ENCODE results near the gene CACNA1E. TPM values are rescaled to one million over a fixed set of nuclear protein-coding genes. Genes with fewer than 3 reads are reported as not detected.

Gene CACNA1E
- total RNA-seq, 2 experiments from 2014 or later: not detected

DNA sequence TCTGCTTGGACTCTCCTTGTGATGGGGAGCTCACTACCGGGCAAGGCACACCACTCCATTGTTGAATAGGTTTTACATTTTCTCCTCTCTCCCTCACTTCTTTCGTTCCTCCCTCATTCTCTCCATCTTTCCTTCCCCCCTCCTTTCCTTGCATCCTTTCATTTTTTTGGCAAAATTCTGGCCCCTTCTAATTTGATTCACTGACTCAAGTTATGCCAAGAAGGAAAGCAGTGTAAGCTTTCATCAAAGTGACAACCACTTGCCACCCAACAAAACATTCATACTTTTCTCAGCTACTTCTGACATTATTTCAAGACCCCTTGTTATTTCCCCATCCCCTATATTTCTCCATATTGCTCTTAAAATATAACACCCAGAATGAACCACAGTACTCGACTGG is 68.4 kb downstream of the CACNA1E start:
- ATAC-seq (no peak), DNase-seq (no peak)
- ChIA-PET CTCF (interaction anchor here (0.7 kb wide), 1 partner anchor 530 kb away, joined by 5 read pairs; no protein-coding TSS in a partner anchor), POLR2A (no interaction called here)
- Mint-ChIP-seq H3K9me3 (ENCODE audit: low read depth) (no peaks in the 10 kb centered on the region), H3K4me1 (no peaks in the 10 kb centered on the region), H3K36me3 (ENCODE audit: low read depth) (no peaks in the 10 kb centered on the region), H3K27ac (no peak overlapping the region), H3K4me3 (no peak overlapping the region), H3K27me3 (peaks cover 20% of the 10 kb centered on the region)
- intact Hi-C loops (cut with DNase I, micrococcal nuclease): no loop called here

DNA sequence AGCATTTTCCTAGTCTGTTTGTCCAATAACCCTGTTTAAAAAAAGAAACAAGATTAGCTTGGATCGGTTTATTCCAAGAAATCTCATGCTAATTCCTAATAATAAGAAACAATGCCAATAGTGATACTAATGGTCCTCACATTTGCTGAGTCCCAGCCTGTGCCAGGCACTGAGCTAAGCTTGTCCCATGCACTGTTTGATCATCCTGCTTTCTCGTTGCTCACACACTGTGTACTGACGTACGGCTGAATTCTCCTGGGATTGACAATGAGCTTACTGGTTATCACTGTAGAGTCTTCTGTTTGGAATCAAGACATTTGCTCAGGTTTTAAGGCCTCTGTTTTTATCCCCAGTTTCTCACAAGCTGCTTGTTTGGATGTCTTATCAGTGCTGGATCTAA is 71.1 kb downstream of the CACNA1E start:
- ATAC-seq (no peak), DNase-seq (no peak)
- no peak overlapping the region for H3K27ac Mint-ChIP-seq
- intact Hi-C loops (cut with DNase I, micrococcal nuclease): no loop called here
- ChIA-PET CTCF (no interaction called here), POLR2A (no interaction called here)
- no peaks in the 10 kb centered on the region for H3K36me3 Mint-ChIP-seq (ENCODE audit: low read depth)
- H3K9me3 Mint-ChIP-seq (ENCODE audit: low read depth): no peaks in the 10 kb centered on the region
- H3K4me1 Mint-ChIP-seq: no peaks in the 10 kb centered on the region
- H3K4me3 Mint-ChIP-seq: no peak overlapping the region
- H3K27me3 Mint-ChIP-seq: peaks cover 6% of the 10 kb centered on the region

DNA sequence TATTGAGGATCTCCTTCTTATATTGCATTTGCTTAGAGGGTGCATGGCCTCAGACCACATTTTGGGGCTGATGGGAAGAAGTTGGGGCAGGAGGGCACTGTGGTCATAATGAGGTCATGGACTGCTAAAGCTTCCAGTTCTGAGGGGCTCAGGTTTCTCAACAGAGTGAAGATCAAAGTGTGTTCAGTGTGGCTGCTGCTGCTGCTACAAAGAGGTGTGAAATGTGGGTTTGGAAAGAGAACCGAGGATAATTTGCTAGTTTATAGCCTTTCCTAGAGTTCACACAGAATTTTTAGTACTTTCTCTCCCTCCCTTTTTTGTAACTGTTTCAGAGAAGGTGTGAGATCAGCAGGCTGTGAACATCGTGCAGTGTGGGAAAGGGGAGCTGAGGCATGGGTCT is 73.3 kb downstream of the CACNA1E start:
- no peak overlapping the region for H3K27ac Mint-ChIP-seq
- no peak for ATAC-seq

DNA sequence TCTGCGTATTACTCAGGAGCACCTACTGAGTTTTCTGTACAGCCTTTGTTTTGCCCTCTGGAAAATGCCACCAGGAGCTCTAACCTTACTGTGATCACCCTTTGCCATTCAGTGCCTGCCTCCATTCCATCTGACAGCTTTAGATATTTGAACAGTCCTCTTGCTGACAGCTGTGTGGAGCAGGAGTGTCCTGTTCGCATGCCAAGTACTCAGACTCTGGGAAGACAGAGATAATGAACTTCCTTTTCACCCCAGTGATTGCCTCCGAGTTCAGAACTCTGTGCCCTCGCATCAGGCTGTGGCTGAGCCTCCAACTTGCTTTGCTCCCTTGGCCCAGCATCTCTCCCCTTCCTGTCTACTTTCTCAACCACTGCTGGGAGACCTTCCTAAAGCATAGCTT is 74.0 kb downstream of the CACNA1E start:
- POLR2A ChIA-PET: no interaction called here
- H3K27ac Mint-ChIP-seq: no peak overlapping the region
- H3K27me3 Mint-ChIP-seq: no peaks in the 10 kb centered on the region
- H3K36me3 Mint-ChIP-seq (ENCODE audit: low read depth): no peaks in the 10 kb centered on the region
- no peak overlapping the region for H3K4me3 Mint-ChIP-seq
- ATAC-seq: no peak
- no peaks in the 10 kb centered on the region for H3K9me3 Mint-ChIP-seq (ENCODE audit: low read depth)
- DNase-seq: no peak
- intact Hi-C loops (cut with DNase I, micrococcal nuclease): no loop called here
- CTCF ChIA-PET: interaction anchor here (0.6 kb wide), 1 partner anchor 497 kb away, joined by 4 read pairs; no protein-coding TSS in a partner anchor
- H3K4me1 Mint-ChIP-seq: no peaks in the 10 kb centered on the region

More for the DNA sequence above, 73.3 kb downstream of the CACNA1E start:
- no peaks in the 10 kb centered on the region for H3K36me3 Mint-ChIP-seq (ENCODE audit: low read depth)
- intact Hi-C loops (cut with DNase I, micrococcal nuclease): no loop called here
- H3K27me3 Mint-ChIP-seq: no peaks in the 10 kb centered on the region
- H3K4me1 Mint-ChIP-seq: no peaks in the 10 kb centered on the region
- H3K4me3 Mint-ChIP-seq: no peak overlapping the region
- POLR2A ChIA-PET: no interaction called here
- DNase-seq: no peak
- H3K9me3 Mint-ChIP-seq (ENCODE audit: low read depth): no peaks in the 10 kb centered on the region
- CTCF ChIA-PET: interaction anchor here (0.6 kb wide), 1 partner anchor 498 kb away, joined by 4 read pairs; no protein-coding TSS in a partner anchor

DNA sequence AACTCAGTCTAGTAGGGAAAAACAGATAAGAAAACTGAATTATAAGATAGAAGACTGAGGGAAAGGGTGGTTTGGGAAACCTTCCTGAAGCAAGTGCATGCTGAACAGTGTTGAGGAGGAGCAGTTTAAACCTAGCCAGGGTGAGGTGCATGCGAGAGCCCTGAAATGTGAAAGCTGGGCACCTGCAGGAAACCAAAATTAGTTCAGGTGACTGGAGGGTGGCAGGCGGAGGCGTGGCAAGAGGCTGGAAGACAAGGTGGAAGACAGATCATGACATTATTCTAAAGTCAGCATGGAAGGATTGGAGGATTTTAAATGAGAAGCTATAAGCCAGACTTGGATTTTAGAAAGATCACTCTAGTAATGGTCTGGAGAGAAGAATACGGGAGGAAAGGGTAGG is 75.1 kb downstream of the CACNA1E start:
- no peak overlapping the region for H3K4me3 Mint-ChIP-seq
- H3K27ac Mint-ChIP-seq: no peak overlapping the region
- intact Hi-C loops (cut with DNase I, micrococcal nuclease): no loop called here
- no peaks in the 10 kb centered on the region for H3K4me1 Mint-ChIP-seq
- ChIA-PET POLR2A (no interaction called here), CTCF (no interaction called here)
- no peak for DNase-seq
- no peaks in the 10 kb centered on the region for H3K27me3 Mint-ChIP-seq
- no peaks in the 10 kb centered on the region for H3K36me3 Mint-ChIP-seq (ENCODE audit: low read depth)
- no peaks in the 10 kb centered on the region for H3K9me3 Mint-ChIP-seq (ENCODE audit: low read depth)
- ATAC-seq: no peak

DNA sequence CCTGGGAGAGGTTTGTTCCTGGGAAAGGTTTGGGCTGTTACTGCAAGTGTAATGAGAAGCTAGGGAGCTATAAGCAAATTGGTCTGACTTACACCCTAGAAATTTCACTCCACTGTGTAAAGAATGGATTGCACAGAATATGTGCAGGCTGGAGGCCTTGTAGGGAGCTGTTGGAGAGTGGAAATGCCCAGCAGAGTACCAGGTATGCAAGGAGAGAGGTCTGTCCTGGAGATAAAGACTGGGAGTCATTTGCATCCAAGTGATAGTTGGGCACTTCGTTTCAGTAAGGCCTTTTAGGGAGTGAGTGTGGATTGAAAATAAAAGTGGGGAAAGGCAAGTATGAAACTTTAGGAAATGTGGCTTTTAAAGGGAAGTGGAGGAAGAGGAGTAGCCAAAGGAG is 75.8 kb downstream of the CACNA1E start:
- intact Hi-C loops (cut with DNase I, micrococcal nuclease): no loop called here
- Mint-ChIP-seq H3K36me3 (ENCODE audit: low read depth) (no peaks in the 10 kb centered on the region), H3K27ac (no peak overlapping the region), H3K4me3 (no peak overlapping the region), H3K4me1 (no peaks in the 10 kb centered on the region), H3K27me3 (no peaks in the 10 kb centered on the region), H3K9me3 (ENCODE audit: low read depth) (no peaks in the 10 kb centered on the region)
- ATAC-seq (no peak), DNase-seq (no peak)
- ChIA-PET POLR2A (interaction anchor here (0.7 kb wide), 1 partner anchor 22 kb away, joined by 4 read pairs; no protein-coding TSS in a partner anchor), CTCF (no interaction called here)

DNA sequence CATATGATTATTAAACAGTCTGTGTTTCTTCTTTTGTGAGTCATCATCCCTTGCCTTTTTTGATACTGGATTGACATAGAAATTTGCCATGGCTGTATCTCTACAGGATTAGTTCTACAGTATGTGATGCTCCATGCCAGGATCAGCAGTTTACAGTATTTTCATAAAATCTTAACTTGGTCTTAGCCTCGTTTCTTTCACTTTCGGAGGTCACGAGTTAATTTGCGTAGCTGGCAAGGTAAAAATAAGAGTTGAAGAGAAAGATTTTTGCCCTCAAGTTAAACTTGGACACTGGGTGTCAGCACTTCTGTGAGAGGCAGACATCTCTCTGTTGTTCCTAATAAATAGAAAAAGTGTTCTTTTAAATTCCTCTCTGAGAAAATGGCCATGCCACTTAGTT is 79.1 kb downstream of the CACNA1E start:
- no peak for ATAC-seq

DNA sequence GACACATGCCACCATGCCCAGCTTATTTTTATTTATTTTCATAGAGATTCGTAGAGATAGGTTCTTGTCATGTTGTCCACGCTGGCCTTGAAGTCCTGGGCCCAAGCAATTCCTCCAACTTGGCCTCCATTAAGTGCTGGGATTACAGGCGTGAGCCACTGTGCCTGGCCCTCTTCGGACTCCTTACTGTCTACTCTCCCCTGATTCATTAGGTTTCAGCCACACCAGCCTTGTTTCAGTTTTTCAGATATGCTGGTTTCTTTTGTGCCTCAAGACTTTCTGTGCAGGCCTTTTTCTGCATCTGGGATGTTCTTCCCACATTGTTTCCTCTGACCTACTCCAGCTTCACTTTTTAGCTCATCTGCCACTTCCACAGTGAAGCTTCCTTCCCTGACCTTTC is 85.4 kb downstream of the CACNA1E start:
- CTCF ChIA-PET: interaction anchor here (0.7 to 0.9 kb wide), 2 partner anchors 13 to 485 kb away, joined by 3 read pairs; no protein-coding TSS in a partner anchor
- no peaks in the 10 kb centered on the region for H3K4me1 Mint-ChIP-seq
- no peak overlapping the region for H3K27ac Mint-ChIP-seq
- no peak for ATAC-seq
- H3K9me3 Mint-ChIP-seq (ENCODE audit: low read depth): no peaks in the 10 kb centered on the region
- no peak overlapping the region for H3K4me3 Mint-ChIP-seq
- POLR2A ChIA-PET: no interaction called here
- H3K27me3 Mint-ChIP-seq: peaks cover 4% of the 10 kb centered on the region
- no peaks in the 10 kb centered on the region for H3K36me3 Mint-ChIP-seq (ENCODE audit: low read depth)
- no peak for DNase-seq
- intact Hi-C loops (cut with DNase I, micrococcal nuclease): no loop called here

More for the DNA sequence above, 79.1 kb downstream of the CACNA1E start:
- ChIA-PET CTCF (no interaction called here), POLR2A (no interaction called here)
- Mint-ChIP-seq H3K4me3 (no peak overlapping the region), H3K36me3 (ENCODE audit: low read depth) (no peaks in the 10 kb centered on the region), H3K27ac (no peak overlapping the region), H3K4me1 (no peaks in the 10 kb centered on the region), H3K27me3 (peaks cover 2% of the 10 kb centered on the region), H3K9me3 (ENCODE audit: low read depth) (no peaks in the 10 kb centered on the region)
- DNase-seq: no peak
- intact Hi-C loops (cut with DNase I, micrococcal nuclease): no loop called here

DNA sequence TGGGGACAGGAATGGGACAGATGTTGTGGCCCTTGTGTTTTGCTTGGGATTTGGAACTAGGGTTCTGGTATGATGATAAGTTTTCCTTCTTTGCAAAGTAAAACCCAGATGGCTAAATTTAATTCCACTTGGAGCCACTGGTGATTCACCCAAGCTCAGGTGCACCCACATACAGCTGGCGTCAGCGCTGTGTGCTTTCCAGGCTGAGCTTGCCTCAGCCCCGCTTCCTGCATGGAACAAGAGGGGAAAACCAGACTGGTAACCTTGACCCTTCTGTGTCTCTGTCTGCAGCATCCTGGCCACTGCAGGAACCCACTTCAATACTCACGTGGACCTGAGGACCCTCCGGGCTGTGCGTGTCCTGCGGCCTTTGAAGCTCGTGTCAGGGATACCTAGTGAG is 94.2 kb downstream of the CACNA1E start:
- H3K36me3 Mint-ChIP-seq (ENCODE audit: low read depth): no peaks in the 10 kb centered on the region
- H3K4me1 Mint-ChIP-seq: no peaks in the 10 kb centered on the region
- no peaks in the 10 kb centered on the region for H3K9me3 Mint-ChIP-seq (ENCODE audit: low read depth)
- no peak overlapping the region for H3K27ac Mint-ChIP-seq
- POLR2A ChIA-PET: no interaction called here
- intact Hi-C loops (cut with DNase I, micrococcal nuclease): no loop called here
- DNase-seq (no peak), ATAC-seq (no peak)
- no peak overlapping the region for H3K4me3 Mint-ChIP-seq
- CTCF ChIA-PET: no interaction called here
- H3K27me3 Mint-ChIP-seq: peaks cover 10% of the 10 kb centered on the region

DNA sequence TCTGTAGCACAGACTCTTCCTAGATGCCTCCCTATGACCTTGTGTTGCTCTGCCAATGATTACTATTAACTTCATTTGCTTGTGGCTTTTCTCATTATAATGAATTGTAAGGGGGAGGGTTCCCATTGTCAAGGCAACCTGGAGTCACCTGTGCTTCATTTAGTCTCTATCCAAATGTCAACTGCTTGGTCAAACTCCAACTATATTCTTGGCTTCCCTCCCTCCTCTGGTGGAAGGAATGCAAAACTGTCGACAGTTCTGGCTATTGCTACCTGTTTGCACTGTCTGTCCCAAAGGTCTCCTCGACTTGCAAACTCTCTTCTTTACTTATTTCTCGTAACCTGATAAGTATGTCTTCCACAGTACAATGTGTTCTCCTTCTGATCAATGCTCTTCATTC is 100.3 kb downstream of the CACNA1E start:
- CTCF ChIA-PET: interaction anchor here (0.6 kb wide), 1 partner anchor 722 kb away, joined by 3 read pairs; no protein-coding TSS in a partner anchor
- Mint-ChIP-seq H3K9me3 (ENCODE audit: low read depth) (no peaks in the 10 kb centered on the region), H3K27ac (no peak overlapping the region), H3K36me3 (ENCODE audit: low read depth) (no peaks in the 10 kb centered on the region), H3K27me3 (no peaks in the 10 kb centered on the region), H3K4me1 (no peaks in the 10 kb centered on the region), H3K4me3 (no peak overlapping the region)
- ATAC-seq: no peak
- intact Hi-C loops (cut with DNase I, micrococcal nuclease): no loop called here
- DNase-seq: no peak
- POLR2A ChIA-PET: no interaction called here

DNA sequence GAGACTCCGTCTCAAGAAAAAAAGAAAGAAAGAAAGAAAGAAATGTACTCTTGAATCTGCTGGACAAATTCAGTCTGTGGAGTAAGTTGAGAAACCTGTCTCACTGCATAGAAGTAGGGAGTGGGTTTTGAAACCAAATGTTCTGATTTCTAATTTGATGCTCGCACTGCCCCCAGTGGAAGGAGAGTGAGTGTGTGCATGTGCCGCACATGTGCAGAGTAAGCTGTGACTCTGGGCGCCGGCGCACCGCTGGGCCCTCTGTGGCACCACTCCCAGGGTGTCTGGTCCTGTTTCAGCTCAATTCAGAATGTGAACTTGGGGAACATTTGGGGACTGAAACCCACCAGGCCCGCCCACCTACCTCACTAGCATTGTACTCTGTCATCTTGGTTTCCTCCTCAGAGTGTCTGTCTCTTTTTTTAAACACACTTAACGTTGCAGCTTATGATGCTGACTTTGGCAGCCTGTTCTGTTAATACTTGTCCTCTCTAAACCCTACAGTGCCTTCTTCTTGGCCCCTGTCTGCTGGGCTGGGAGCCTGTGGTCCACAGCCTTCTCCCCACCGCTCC is 104.6 kb downstream of the CACNA1E start:
- CTCF ChIA-PET: no interaction called here
- intact Hi-C loops (cut with DNase I, micrococcal nuclease): no loop called here
- no peaks in the 10 kb centered on the region for H3K9me3 Mint-ChIP-seq (ENCODE audit: low read depth)
- POLR2A ChIA-PET: no interaction called here
- H3K4me1 Mint-ChIP-seq: no peaks in the 10 kb centered on the region
- no peak for ATAC-seq
- peaks cover 7% of the 10 kb centered on the region for H3K27me3 Mint-ChIP-seq
- H3K27ac Mint-ChIP-seq: no peak overlapping the region
- H3K4me3 Mint-ChIP-seq: no peak overlapping the region
- DNase-seq: no peak
- H3K36me3 Mint-ChIP-seq (ENCODE audit: low read depth): no peaks in the 10 kb centered on the region

DNA sequence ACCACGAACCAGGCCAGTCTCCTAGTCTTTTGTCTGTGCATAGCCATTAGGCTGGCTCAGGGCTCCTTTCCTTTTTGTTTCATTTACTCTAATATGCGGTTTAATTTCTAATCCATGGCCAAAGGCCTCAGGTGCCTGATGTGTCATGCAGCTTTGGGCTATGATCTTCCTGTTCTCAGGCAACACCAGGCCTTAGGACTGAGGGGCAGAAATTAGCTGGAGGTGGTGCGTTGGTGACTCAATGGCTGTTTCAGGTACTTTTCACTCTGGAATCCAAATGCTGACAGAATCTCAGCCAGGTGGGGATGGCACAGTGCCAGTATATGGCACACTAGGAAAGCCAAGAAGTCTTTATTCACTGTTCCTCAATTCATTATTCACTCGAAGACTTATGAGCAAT is 105.3 kb downstream of the CACNA1E start:
- POLR2A ChIA-PET: no interaction called here
- DNase-seq: no peak
- CTCF ChIA-PET: no interaction called here
- peaks cover 9% of the 10 kb centered on the region for H3K27me3 Mint-ChIP-seq
- intact Hi-C loops (cut with DNase I, micrococcal nuclease): no loop called here
- H3K4me3 Mint-ChIP-seq: no peak overlapping the region
- H3K4me1 Mint-ChIP-seq: no peaks in the 10 kb centered on the region
- H3K9me3 Mint-ChIP-seq (ENCODE audit: low read depth): no peaks in the 10 kb centered on the region
- ATAC-seq: no peak
- H3K36me3 Mint-ChIP-seq (ENCODE audit: low read depth): no peaks in the 10 kb centered on the region
- no peak overlapping the region for H3K27ac Mint-ChIP-seq
